Nephron (organoid): ENCODE results near the gene FAM131A.

Experiments used
- H3K27ac Mint-ChIP-seq, 3 experiments: 2 replicates each; pipeline ENCODE4 v1.8.0; 2020; ENCODE audit warnings: mixed read lengths in 3 of 3, mild to moderate bottlenecking in 2 of 3, moderate library complexity in 1 of 3
- H3K27me3 Mint-ChIP-seq: 2 replicates; pipeline ENCODE4 v1.8.0; 2021; ENCODE audit warnings: low read depth, mild to moderate bottlenecking, moderate library complexity, mixed read lengths
- H3K36me3 Mint-ChIP-seq: 2 replicates; pipeline ENCODE4 v1.8.0; 2020; ENCODE audit warnings: low read depth, mixed read lengths
- H3K4me1 Mint-ChIP-seq: 2 replicates; pipeline ENCODE4 v1.8.0; 2020; ENCODE audit warnings: mixed read lengths
- H3K4me3 Mint-ChIP-seq, 3 experiments: 2 replicates each; pipeline ENCODE4 v1.8.0; 2020; ENCODE audit warnings: mild to moderate bottlenecking in 3 of 3, mixed read lengths in 3 of 3, moderate library complexity in 2 of 3
- H3K9me3 Mint-ChIP-seq: 2 replicates; pipeline ENCODE4 v1.8.0; 2020; ENCODE audit warnings: mixed read lengths
- TF ChIP-seq, protein P1 (sequence below), 3 experiments: fragments of 200-600 bp; sonication (generic); IDR thresholded peaks; one replicate each; pipeline ENCODE4 v1.5.0; 2021; ENCODE audit warnings: antibody characterized with exemption in 3 of 3; ENCODE audit not compliant: unreplicated experiment in 3 of 3

The FAM131A gene

DNA sequence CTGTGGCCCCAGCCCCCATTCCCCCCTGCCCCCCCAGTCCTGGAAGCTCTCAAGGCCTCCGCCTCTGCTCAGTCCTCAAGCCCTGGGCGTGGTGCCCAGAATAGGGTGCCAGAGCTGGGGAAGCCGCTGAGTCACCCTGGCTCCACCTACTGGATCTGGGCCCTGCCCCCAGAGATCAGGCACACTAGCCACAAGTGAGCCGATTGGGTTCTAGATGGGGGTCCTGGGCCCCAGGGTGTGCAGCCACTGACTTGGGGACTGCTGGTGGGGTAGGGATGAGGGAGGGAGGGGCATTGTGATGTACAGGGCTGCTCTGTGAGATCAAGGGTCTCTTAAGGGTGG is 17.3 kb upstream of the FAM131A start:
- Mint-ChIP-seq H3K27ac (no peak overlapping the region), H3K9me3 (no peaks in the 10 kb centered on the region), H3K27me3 (no peaks in the 10 kb centered on the region), H3K36me3 (peaks cover 68% of the 10 kb centered on the region), H3K4me1 (peaks cover 27% of the 10 kb centered on the region), H3K4me3 (no peak overlapping the region)
- TF ChIP-seq, protein P1, sequence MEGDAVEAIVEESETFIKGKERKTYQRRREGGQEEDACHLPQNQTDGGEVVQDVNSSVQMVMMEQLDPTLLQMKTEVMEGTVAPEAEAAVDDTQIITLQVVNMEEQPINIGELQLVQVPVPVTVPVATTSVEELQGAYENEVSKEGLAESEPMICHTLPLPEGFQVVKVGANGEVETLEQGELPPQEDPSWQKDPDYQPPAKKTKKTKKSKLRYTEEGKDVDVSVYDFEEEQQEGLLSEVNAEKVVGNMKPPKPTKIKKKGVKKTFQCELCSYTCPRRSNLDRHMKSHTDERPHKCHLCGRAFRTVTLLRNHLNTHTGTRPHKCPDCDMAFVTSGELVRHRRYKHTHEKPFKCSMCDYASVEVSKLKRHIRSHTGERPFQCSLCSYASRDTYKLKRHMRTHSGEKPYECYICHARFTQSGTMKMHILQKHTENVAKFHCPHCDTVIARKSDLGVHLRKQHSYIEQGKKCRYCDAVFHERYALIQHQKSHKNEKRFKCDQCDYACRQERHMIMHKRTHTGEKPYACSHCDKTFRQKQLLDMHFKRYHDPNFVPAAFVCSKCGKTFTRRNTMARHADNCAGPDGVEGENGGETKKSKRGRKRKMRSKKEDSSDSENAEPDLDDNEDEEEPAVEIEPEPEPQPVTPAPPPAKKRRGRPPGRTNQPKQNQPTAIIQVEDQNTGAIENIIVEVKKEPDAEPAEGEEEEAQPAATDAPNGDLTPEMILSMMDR (IDR thresholded peaks at IDR 0.05; ENCODE audit: unreplicated experiment in 3 of 3), result no peak

DNA sequence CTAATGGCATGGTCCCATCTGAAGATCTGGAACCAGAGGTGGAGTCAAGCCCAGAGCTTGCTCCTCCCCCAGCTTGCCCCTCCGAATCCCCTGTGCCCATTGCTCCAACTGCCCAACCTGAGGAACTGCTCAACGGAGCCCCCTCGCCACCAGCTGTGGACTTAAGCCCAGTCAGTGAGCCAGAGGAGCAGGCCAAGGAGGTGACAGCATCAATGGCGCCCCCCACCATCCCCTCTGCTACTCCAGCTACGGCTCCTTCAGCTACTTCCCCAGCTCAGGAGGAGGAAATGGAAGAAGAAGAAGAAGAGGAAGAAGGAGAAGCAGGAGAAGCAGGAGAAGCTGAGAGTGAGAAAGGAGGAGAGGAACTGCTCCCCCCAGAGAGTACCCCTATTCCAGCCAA is 15.7 kb upstream of the FAM131A start:
- Mint-ChIP-seq H3K9me3 (no peaks in the 10 kb centered on the region), H3K4me3 (no peak overlapping the region), H3K4me1 (peaks cover 21% of the 10 kb centered on the region)

DNA sequence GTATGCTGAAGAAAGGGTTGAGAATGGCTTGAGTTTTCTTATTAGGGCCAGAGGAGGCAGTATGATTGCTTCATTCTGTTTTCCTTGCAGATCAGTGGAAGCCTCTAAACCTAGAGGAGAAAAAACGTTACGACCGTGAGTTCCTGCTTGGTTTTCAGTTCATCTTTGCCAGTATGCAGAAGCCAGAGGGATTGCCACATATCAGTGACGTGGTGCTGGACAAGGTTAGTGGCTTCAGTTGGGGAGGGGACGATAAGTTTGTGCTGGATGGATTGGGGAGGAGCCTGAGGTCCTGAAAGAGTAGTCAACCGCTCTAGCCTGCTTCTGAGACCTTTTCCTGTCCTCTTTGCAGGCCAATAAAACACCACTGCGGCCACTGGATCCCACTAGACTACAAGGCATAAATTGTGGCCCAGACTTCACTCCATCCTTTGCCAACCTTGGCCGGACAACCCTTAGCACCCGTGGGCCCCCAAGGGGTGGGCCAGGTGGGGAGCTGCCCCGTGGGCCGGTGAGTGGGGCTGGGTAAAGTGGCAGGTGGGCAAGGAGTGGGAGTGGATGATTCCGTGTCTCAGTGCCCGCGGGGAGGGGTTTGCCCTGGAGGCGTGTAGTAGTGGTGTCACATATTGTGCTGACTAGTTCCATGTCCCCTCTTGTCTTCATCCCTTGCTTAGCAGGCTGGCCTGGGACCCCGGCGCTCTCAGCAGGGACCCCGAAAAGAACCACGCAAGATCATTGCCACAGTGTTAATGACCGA is 14.5 kb upstream of the FAM131A start:
- Mint-ChIP-seq H3K4me1 (peaks cover 9% of the 10 kb centered on the region), H3K9me3 (no peaks in the 10 kb centered on the region), H3K4me3 (no peak overlapping the region)

More for the DNA sequence above, 15.7 kb upstream of the FAM131A start:
- Mint-ChIP-seq H3K36me3 (peaks cover 82% of the 10 kb centered on the region), H3K27me3 (no peaks in the 10 kb centered on the region), H3K27ac (no peak overlapping the region)
- TF ChIP-seq, protein P1 (IDR thresholded peaks at IDR 0.05; ENCODE audit: unreplicated experiment in 3 of 3), result no peak

DNA sequence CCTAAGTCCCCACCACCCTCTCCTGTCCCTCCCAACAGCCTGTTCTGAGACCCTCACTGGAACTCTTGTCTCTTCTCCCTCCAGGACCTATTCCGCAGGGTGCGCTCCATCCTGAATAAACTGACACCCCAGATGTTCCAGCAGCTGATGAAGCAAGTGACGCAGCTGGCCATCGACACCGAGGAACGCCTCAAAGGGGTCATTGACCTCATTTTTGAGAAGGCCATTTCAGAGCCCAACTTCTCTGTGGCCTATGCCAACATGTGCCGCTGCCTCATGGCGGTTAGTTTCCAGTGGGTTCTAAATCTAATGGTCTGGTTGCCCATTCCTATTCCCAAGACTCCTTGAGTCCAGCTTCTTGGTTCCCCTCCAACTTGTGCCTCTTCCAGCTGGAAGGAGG is 13.7 kb upstream of the FAM131A start:
- H3K4me3 Mint-ChIP-seq, result no peak overlapping the region
- H3K27me3 Mint-ChIP-seq, result no peaks in the 10 kb centered on the region
- no peaks in the 10 kb centered on the region for H3K9me3 Mint-ChIP-seq
- H3K4me1 Mint-ChIP-seq, result peaks cover 6% of the 10 kb centered on the region
- TF ChIP-seq, protein P1 (IDR thresholded peaks at IDR 0.05; ENCODE audit: unreplicated experiment in 3 of 3), result no peak
- no peak overlapping the region for H3K27ac Mint-ChIP-seq
- H3K36me3 Mint-ChIP-seq, result peaks cover 89% of the 10 kb centered on the region

More for the DNA sequence above, 14.5 kb upstream of the FAM131A start:
- peaks cover 84% of the 10 kb centered on the region for H3K36me3 Mint-ChIP-seq
- no peaks in the 10 kb centered on the region for H3K27me3 Mint-ChIP-seq
- no peak overlapping the region for H3K27ac Mint-ChIP-seq
- TF ChIP-seq, protein P1 (IDR thresholded peaks at IDR 0.05; ENCODE audit: unreplicated experiment in 3 of 3), result no peak

DNA sequence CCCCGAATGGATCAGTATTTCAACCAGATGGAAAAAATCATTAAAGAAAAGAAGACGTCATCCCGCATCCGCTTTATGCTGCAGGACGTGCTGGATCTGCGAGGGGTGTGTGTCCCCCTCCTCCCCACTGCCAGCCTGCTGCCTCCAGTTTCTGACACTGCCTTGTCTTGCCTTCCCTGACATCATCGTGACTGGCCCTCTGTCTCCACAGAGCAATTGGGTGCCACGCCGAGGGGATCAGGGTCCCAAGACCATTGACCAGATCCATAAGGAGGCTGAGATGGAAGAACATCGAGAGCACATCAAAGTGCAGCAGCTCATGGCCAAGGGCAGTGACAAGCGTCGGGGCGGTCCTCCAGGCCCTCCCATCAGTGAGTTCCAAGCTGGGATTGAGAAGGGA is 12.1 kb upstream of the FAM131A start:
- no peaks in the 10 kb centered on the region for H3K9me3 Mint-ChIP-seq
- H3K27ac Mint-ChIP-seq, result no peak overlapping the region
- TF ChIP-seq, protein P1 (IDR thresholded peaks at IDR 0.05; ENCODE audit: unreplicated experiment in 3 of 3), result no peak
- no peaks in the 10 kb centered on the region for H3K27me3 Mint-ChIP-seq
- H3K4me1 Mint-ChIP-seq, result no peaks in the 10 kb centered on the region
- H3K36me3 Mint-ChIP-seq, result peaks cover 93% of the 10 kb centered on the region
- no peak overlapping the region for H3K4me3 Mint-ChIP-seq
